SK-N-MC (cell line): ENCODE results near the gene CHAC1.

Experiments used
- DNase-seq: peaks from one replicate; pipeline ENCODE4 v3.0.0-alpha.2; 2011; ENCODE audit warnings: low read depth, low spot score
- H3K27ac ChIP-seq: fragments of 200-600 bp; sonication (generic); 2 replicates; pipeline ENCODE4 v1.5.1; 2016; ENCODE audit warnings: mixed run types
- H3K36me3 ChIP-seq: fragments of 200-600 bp; sonication (generic); 2 replicates; pipeline ENCODE4 v1.6.1; 2017; ENCODE audit warnings: antibody characterized with exemption, low read length, mixed read lengths; ENCODE audit not compliant: insufficient read depth
- H3K4me3 ChIP-seq: fragments of 200-600 bp; sonication (generic); 2 replicates; pipeline ENCODE4 v1.5.1; 2016
- H3K9ac ChIP-seq: fragments of 200-600 bp; sonication (generic); 2 replicates; pipeline ENCODE4 v1.8.0; 2017; ENCODE audit warnings: mixed run types, mixed read lengths; ENCODE audit not compliant: insufficient read length
- H3K9me3 ChIP-seq: fragments of 200-600 bp; sonication (generic); 2 replicates; pipeline ENCODE4 v1.6.1; 2017; ENCODE audit warnings: low read depth, mild to moderate bottlenecking, antibody characterized with exemption, low read length, moderate library complexity, mixed read lengths
- EZH2 ChIP-seq: fragments of 200-600 bp; sonication (generic); IDR thresholded peaks from one replicate; pipeline ENCODE4 v1.6.1; 2017; ENCODE audit warnings: antibody characterized with exemption
- FOXP2 ChIP-seq: optimal IDR thresholded peaks from 2 replicates; pipeline ENCODE3; 2011; ENCODE audit warnings: mild to moderate bottlenecking, moderate library complexity; ENCODE audit not compliant: insufficient read depth; ENCODE audit errors: extremely low read length, control extremely low read depth
- POLR2AphosphoS5 ChIP-seq: IDR thresholded peaks from 2 replicates; pipeline ENCODE4 v1.6.1; 2012; ENCODE audit warnings: mild to moderate bottlenecking, low read depth, low read length, borderline replicate concordance

Gene CHAC1

DNA sequence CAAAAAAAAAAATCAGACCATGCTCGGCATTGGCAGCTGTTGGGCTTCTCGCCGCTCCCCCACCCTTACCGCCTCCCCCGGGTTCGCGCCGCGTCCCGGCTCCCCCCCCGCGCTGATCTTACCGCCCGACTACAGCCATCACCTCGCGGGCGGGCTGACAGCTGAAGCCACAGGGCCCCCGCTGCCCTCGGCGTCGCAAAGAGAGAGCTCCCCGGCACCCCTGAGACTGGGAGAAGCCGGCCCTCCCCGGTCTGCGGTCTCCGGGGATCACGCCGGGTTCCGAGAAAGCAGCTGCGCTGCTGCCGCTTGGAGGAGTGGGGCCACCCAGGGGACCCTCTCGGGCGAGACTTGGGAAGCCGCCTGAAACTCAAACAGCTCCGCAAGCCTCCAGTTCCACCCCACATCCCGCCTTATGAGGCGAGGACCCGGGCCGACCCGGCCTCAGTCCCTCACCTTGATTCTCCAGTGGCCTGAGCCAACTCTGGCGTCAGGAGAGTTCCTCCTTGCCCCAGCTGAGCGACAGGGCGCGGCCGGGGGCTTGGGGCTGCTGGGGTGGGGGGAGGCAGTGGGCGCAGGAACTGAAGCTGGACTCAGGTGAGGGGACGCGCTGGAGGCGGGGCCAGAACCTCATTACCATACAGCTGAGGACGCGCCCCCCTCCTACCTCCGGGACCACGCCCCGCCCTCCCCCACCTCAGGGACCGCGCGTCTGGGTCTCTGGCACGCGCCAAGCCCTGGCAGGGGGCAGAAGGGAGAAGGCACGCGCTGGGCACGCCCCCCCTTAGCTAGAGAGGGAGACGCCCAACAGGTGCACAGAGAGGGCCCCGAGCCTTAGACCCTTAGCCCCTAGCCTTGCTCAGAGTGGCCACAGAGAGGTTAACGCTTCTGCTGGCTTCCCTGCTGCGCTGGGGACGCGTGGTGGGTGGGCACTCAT lies 25.1 kb upstream of the CHAC1 start:
- Histone ChIP-seq H3K4me3 (peak overlapping the region; percentile 76), H3K9me3 (no peaks in the 10 kb centered on the region), H3K9ac (no peak overlapping the region), H3K27ac (no peak overlapping the region), H3K36me3 (no peaks in the 10 kb centered on the region)
- TF ChIP-seq POLR2AphosphoS5, result no peak
- DNase-seq, result no peak

DNA sequence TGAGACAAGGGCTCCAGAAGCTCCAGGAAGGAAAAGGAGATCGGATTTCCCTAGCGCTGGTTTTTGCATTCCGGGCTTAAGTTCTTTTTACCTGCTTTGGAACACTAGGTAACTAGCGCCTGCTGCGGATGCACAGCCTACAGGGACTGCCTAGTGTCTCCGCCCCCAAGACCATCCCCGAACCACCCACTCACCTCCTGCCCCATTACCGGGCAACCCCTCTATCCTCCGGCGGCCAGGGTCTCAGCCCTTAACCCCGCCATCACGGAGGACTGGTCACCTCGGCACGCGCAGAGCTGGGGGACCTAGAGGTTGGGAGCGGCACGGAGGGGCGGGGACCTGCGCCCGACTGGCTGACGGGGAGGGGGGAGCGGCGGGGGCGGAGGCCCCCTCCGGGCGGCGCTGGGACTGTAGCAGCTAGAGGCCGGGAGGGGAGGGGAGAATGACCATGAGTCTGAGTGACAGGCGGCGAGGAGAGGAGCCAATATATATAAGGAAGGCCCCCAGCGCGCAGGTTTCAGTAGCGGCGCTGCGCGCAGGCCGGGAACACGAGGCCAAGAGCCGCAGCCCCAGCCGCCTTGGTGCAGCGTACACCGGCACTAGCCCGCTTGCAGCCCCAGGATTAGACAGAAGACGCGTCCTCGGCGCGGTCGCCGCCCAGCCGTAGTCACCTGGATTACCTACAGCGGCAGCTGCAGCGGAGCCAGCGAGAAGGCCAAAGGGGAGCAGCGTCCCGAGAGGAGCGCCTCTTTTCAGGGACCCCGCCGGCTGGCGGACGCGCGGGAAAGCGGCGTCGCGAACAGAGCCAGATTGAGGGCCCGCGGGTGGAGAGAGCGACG lies 24.2 kb upstream of the CHAC1 start, which contains the start of gene DLL4:
Gene DLL4, plus strand, starts transcription at position 520 of the 839 bp plus-strand sequence. CDS start 329 bp downstream, outside the sequence.
- Histone ChIP-seq H3K9ac (no peak within 1 kb of the TSS), H3K9me3 (no peaks in the 10 kb centered on the region), H3K36me3 (no peaks in the 10 kb centered on the region), H3K4me3 (peak within 1 kb of the TSS; percentile 76), H3K27ac (no peak within 1 kb of the TSS)
- TF ChIP-seq EZH2 (no peak), FOXP2 (no peak), POLR2AphosphoS5 (no peak)
- DNase-seq, result no peak

DNA sequence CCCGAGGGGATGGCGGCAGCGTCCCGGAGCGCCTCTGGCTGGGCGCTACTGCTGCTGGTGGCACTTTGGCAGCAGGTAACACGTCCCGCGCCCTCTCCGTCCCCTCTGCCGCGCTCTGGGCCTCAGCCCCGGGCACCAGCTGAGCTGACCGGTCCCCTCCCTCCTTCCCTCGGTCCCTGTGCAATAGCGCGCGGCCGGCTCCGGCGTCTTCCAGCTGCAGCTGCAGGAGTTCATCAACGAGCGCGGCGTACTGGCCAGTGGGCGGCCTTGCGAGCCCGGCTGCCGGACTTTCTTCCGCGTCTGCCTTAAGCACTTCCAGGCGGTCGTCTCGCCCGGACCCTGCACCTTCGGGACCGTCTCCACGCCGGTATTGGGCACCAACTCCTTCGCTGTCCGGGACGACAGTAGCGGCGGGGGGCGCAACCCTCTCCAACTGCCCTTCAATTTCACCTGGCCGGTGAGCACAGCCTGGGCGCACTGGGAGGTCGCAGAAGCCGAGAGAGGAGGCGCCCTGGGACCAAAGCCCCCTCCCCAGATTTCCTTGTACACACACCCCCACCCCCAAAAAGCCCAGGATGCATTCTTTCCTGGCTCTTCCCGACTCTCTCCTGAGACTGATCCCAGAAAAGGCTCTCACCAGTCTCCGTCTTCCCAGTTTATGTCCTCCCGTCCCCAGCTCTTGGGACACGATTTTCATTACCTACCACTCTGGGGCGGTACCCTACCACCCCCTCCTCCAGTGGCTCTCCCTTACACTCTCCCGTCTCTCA lies 23.4 kb upstream of the CHAC1 start:
- no peaks in the 10 kb centered on the region for H3K9me3 ChIP-seq
- no peak overlapping the region for H3K9ac ChIP-seq
- H3K27ac ChIP-seq, result no peak overlapping the region
- H3K4me3 ChIP-seq, result peak overlapping the region; percentile 76
- TF ChIP-seq EZH2 (no peak), FOXP2 (no peak), POLR2AphosphoS5 (no peak)
- no peak for DNase-seq
- H3K36me3 ChIP-seq, result no peaks in the 10 kb centered on the region

DNA sequence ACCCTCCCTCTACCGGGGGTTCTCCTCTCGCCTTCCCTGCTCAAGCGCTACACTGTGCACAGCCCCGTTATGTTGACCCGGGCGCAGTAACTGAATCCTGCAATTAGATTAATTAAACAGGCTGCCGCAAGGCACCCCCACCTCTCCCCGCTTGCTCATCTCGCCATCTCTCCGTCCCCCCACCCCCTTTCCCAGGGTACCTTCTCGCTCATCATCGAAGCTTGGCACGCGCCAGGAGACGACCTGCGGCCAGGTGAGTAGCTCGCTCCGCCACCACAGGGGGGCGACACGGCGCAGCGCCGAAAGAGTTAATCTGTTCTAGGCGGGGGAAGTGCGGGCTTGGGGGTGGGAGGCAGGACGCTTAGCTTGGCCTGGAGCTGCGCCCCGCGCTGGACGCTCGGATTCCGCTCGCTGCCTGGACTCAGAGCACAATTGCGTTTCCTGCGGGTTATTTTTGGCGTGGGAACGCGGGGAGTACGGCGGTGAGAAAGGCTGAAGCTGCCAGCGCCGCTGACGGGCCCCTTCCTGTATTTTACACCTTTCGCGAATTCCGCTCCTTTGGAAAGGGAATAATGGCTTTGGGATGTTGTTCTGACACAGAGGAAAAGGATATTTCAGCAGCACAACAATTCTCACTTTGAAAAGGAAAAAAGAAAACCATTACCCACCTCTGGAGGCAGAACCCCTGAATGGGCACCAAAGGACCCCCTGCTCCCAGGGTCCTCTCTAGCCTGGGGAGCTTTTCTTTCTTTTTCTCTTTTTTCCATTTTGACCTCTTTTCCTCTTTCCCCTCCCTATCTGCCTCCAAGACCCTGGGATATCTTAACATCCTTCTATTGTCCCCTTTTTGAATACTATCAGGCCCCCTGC lies 22.6 kb upstream of the CHAC1 start:
- Histone ChIP-seq H3K36me3 (no peaks in the 10 kb centered on the region), H3K27ac (no peak overlapping the region), H3K9me3 (no peaks in the 10 kb centered on the region), H3K9ac (no peak overlapping the region), H3K4me3 (peak overlapping the region; percentile 36)
- TF ChIP-seq EZH2 (no peak), FOXP2 (no peak), POLR2AphosphoS5 (no peak)
- no peak for DNase-seq

DNA sequence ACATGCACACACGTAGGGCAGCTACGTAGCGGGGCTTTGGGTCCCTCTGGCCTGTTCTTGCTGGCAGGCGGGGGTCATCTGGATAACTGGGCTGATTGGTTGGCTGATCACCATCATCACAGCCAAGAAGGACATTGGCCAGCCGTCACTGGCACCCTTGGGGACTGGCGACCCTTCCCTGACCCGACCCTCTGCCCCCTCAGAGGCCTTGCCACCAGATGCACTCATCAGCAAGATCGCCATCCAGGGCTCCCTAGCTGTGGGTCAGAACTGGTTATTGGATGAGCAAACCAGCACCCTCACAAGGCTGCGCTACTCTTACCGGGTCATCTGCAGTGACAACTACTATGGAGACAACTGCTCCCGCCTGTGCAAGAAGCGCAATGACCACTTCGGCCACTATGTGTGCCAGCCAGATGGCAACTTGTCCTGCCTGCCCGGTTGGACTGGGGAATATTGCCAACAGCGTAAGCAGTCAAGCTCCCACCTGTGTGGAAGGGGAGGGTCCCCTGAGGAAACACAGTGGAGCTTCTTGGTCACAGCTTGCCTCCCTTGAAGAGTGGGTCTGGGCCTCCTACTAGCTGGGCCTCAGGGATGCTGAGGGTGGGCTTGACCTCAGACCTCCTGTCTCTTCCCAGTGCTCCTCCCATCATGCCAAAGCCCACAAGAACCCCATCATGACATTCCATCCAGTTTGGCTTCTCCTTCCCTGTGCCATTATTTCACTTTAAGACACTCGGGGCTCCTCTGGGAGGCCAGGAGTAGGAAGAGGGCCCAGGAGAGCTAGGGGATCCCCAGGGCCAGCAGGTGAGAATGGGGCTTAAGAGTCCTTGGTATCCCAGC lies 21.8 kb upstream of the CHAC1 start:
- TF ChIP-seq EZH2, result no peak
- no peak for TF ChIP-seq FOXP2
- TF ChIP-seq POLR2AphosphoS5, result no peak
- Histone ChIP-seq H3K9me3 (no peaks in the 10 kb centered on the region), H3K27ac (no peak overlapping the region), H3K36me3 (no peaks in the 10 kb centered on the region), H3K4me3 (no peak overlapping the region), H3K9ac (no peak overlapping the region)
- no peak for DNase-seq

DNA sequence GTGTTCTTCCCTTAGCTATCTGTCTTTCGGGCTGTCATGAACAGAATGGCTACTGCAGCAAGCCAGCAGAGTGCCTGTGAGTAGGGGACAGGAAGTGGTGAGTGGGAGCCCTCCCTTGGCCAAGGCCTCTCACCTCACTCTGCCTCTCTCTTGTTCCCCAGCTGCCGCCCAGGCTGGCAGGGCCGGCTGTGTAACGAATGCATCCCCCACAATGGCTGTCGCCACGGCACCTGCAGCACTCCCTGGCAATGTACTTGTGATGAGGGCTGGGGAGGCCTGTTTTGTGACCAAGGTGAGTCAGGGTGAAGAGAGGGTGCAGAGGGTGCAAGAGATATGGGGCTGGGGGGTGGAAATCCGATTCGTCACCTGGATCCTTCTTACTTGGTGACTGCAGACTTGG lies 21.1 kb upstream of the CHAC1 start:
- no peak overlapping the region for H3K9ac ChIP-seq
- H3K27ac ChIP-seq, result no peak overlapping the region
- H3K36me3 ChIP-seq, result no peaks in the 10 kb centered on the region
- H3K4me3 ChIP-seq, result no peak overlapping the region
- DNase-seq, result no peak
- H3K9me3 ChIP-seq, result no peaks in the 10 kb centered on the region
- TF ChIP-seq EZH2 (no peak), FOXP2 (no peak)
